ENCODE data around the gene APOE. TPM values are rescaled to one million over a fixed set of nuclear protein-coding genes. Genes with fewer than 3 reads are reported as not detected.
"Not testable (repeated sequence)": the region's sequence is repeated elsewhere in the genome, so short reads cannot be mapped to it uniquely, and the experiment has no call there.

The APOE gene
- total and polyA plus RNA-seq, 4 donors = 80.8 to 1,011 (median 206) TPM

DNA sequence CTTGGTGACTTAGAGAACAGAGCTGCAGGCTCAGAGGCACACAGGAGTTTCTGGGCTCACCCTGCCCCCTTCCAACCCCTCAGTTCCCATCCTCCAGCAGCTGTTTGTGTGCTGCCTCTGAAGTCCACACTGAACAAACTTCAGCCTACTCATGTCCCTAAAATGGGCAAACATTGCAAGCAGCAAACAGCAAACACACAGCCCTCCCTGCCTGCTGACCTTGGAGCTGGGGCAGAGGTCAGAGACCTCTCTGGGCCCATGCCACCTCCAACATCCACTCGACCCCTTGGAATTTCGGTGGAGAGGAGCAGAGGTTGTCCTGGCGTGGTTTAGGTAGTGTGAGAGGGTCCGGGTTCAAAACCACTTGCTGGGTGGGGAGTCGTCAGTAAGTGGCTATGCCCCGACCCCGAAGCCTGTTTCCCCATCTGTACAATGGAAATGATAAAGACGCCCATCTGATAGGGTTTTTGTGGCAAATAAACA, 18.7 kb downstream of the APOE start:
- Histone ChIP-seq H3K9ac (ENCODE audit: insufficient read depth in 1 of 2, low read length in 2 of 2) (peak overlapping the region in 1 of 2 donors; percentile 32), H3K4me1 (ENCODE audit: control insufficient read depth in 5 of 5, insufficient read depth in 5 of 5, low read length in 5 of 5) (peaks cover 0 to 40% (median 14%) of the 10 kb centered on the region in 5 donors), H3K9me3 (ENCODE audit: control insufficient read depth in 4 of 4, insufficient read depth in 3 of 4, low read length in 3 of 4) (no peaks in the 10 kb centered on the region), H3K27me3 (ENCODE audit: control insufficient read depth in 3 of 3, insufficient read depth in 3 of 3, low read length in 2 of 3) (no peaks in the 10 kb centered on the region), H3K4me3 (no peak overlapping the region), H3K27ac (ENCODE audit: low read depth in 1 of 2, low read length in 1 of 2) (peak overlapping the region in 1 of 2 donors; percentile 26), H3K36me3 (ENCODE audit: control insufficient read depth in 4 of 4, insufficient read depth in 4 of 4, low read length in 4 of 4) (no peaks in the 10 kb centered on the region)
- WGBS, 2 donors = 65% methylated on average over 8 of the region's 8 CpGs
- ATAC-seq (ENCODE audit: insufficient read depth, low FRiP score) (no peak), DNase-seq (no peak)
- TF ChIP-seq, protein P1, sequence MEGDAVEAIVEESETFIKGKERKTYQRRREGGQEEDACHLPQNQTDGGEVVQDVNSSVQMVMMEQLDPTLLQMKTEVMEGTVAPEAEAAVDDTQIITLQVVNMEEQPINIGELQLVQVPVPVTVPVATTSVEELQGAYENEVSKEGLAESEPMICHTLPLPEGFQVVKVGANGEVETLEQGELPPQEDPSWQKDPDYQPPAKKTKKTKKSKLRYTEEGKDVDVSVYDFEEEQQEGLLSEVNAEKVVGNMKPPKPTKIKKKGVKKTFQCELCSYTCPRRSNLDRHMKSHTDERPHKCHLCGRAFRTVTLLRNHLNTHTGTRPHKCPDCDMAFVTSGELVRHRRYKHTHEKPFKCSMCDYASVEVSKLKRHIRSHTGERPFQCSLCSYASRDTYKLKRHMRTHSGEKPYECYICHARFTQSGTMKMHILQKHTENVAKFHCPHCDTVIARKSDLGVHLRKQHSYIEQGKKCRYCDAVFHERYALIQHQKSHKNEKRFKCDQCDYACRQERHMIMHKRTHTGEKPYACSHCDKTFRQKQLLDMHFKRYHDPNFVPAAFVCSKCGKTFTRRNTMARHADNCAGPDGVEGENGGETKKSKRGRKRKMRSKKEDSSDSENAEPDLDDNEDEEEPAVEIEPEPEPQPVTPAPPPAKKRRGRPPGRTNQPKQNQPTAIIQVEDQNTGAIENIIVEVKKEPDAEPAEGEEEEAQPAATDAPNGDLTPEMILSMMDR (IDR thresholded peaks at IDR 0.05; ENCODE audit: control extremely low read depth, extremely low read depth) = no peak

DNA sequence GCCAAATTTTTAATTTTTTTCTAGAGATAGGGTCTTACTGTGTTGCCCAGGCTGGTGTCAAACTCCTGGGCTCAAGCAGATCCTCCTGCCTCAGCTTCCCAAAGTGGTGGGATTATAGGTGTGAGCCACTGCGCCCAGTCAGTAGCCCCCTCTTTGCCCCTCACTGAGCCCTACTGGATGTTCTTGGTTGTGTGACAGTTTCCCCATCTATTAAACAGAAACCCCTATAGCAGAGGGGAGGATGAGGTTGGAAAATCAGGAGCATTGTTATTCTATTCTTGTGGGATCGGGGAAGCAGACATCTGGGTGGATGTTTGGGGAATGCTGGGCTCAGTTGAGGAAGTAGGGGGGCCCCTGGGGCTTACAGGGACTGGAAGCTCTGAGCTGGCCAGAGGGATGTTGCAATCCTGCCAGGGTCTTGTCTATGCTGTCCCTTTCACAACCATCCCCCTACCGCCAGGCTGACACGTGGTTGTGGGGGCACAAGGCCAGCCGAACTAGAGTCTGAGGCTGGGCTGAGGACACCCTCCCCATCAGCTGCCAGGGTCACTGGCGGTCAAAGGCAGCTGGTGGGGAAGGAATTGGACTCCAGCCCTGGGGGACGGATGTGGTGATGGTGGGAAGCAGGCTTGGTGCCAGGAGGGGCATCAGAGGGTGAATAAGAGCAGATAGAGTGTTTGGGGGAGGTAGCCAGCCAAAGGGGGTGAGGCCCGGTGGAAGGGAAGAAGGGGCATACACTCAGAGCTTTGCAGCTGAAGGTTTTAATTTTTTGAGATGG, 19.7 kb downstream of the APOE start:
- Histone ChIP-seq H3K36me3 (ENCODE audit: control insufficient read depth in 4 of 4, insufficient read depth in 4 of 4, low read length in 4 of 4) (no peaks in the 10 kb centered on the region), H3K27me3 (ENCODE audit: control insufficient read depth in 3 of 3, insufficient read depth in 3 of 3, low read length in 2 of 3) (no peaks in the 10 kb centered on the region), H3K27ac (ENCODE audit: low read depth in 1 of 2, low read length in 1 of 2) (peak overlapping the region in 1 of 2 donors; percentile 46), H3K4me1 (ENCODE audit: control insufficient read depth in 5 of 5, insufficient read depth in 5 of 5, low read length in 5 of 5) (peaks cover 0 to 40% (median 14%) of the 10 kb centered on the region in 5 donors), H3K9me3 (ENCODE audit: control insufficient read depth in 4 of 4, insufficient read depth in 3 of 4, low read length in 3 of 4) (no peaks in the 10 kb centered on the region), H3K4me3 (no peak overlapping the region), H3K9ac (ENCODE audit: insufficient read depth in 1 of 2, low read length in 2 of 2) (peak overlapping the region in 1 of 2 donors; percentile 51)
- WGBS, 2 donors = 14 to 29% methylated on average over 8 of the region's 8 CpGs
- ATAC-seq (ENCODE audit: insufficient read depth, low FRiP score) (no peak), DNase-seq (peak; percentile 94 to 97 (median 95))
- TF ChIP-seq, protein P1 (IDR thresholded peaks at IDR 0.05; ENCODE audit: control extremely low read depth, extremely low read depth) = no peak

DNA sequence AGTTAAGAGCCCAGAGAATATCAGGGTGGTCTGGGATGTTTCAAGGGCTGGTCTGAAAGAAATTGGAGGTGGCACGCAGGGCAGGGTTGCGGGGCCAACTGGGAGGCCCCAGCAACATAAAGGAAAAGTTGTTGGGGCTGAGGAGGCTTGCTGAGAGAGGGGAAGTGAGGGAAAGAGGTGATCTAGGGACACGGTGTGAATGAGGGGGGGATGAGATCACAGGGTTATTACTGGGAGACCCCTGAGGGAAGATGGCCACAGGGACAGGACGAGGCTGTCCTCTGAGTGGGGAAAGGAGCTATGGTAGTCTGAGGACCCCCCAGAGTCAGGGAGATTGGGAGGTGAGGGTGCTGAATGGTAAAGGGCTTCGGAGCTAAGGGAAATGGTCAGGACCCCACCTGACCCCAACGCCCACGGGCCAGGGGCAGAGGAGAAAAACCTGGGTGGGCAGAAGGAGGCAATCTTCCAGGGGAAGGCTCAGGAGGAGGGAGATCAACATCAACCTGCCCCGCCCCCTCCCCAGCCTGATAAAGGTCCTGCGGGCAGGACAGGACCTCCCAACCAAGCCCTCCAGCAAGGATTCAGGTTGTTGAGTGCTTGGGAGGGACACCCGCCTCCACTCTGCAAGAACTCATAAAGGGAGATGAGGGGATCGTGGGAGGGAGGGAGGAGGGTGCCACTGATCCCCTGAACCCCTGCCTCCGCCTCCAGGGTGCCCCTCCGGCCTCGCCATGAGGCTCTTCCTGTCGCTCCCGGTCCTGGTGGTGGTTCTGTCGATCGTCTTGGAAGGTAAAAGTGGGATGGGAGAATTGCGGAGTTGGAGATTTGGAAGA, 20.9 kb downstream of the APOE start:
- ATAC-seq (ENCODE audit: insufficient read depth, low FRiP score) = peak; percentile 16

DNA sequence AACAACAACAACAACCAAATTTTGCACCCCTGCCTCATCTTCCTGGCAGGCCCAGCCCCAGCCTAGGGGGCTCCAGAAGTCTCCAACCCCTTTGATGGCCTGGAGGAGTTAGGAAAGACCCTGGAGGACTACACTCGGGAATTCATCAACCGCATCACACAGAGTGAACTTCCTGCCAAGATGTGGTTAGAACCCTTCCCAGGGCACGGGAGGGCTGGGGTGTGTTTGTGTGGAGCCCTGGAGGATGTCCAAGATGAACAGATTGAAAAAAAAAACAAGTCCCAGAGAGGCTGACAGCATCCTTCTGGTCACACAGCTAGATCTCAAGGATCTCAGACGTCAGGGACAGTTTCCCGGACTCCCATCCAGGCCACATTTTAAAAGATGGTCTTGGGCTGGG, 22.1 kb downstream of the APOE start:
- no peak overlapping the region for H3K4me3 ChIP-seq
- TF ChIP-seq, protein P1 (IDR thresholded peaks at IDR 0.05; ENCODE audit: control extremely low read depth, extremely low read depth) = no peak
- H3K27me3 ChIP-seq (ENCODE audit: control insufficient read depth in 3 of 3, insufficient read depth in 3 of 3, low read length in 2 of 3) = no peaks in the 10 kb centered on the region
- H3K9me3 ChIP-seq (ENCODE audit: control insufficient read depth in 4 of 4, insufficient read depth in 3 of 4, low read length in 3 of 4) = no peaks in the 10 kb centered on the region
- ATAC-seq (ENCODE audit: insufficient read depth, low FRiP score) (no peak), DNase-seq (peak; percentile 34 to 79 (median 68))
- 40 to 45% methylated on average over 5 of the region's 5 CpGs for WGBS, 2 donors
- peaks cover 0 to 40% (median 14%) of the 10 kb centered on the region in 5 donors for H3K4me1 ChIP-seq (ENCODE audit: control insufficient read depth in 5 of 5, insufficient read depth in 5 of 5, low read length in 5 of 5)
- H3K27ac ChIP-seq (ENCODE audit: low read depth in 1 of 2, low read length in 1 of 2) = no peak overlapping the region
- no peak overlapping the region for H3K9ac ChIP-seq (ENCODE audit: insufficient read depth in 1 of 2, low read length in 2 of 2)
- no peaks in the 10 kb centered on the region for H3K36me3 ChIP-seq (ENCODE audit: control insufficient read depth in 4 of 4, insufficient read depth in 4 of 4, low read length in 4 of 4)

More for the DNA sequence above, 20.9 kb downstream of the APOE start:
- 50% methylated on average over 16 to 18 of the region's 19 CpGs for WGBS, 2 donors
- H3K9me3 ChIP-seq (ENCODE audit: control insufficient read depth in 4 of 4, insufficient read depth in 3 of 4, low read length in 3 of 4); H3K9ac ChIP-seq (ENCODE audit: insufficient read depth in 1 of 2, low read length in 2 of 2); H3K27ac ChIP-seq (ENCODE audit: low read depth in 1 of 2, low read length in 1 of 2); DNase-seq; H3K27me3 ChIP-seq (ENCODE audit: control insufficient read depth in 3 of 3, insufficient read depth in 3 of 3, low read length in 2 of 3); H3K36me3 ChIP-seq (ENCODE audit: control insufficient read depth in 4 of 4, insufficient read depth in 4 of 4, low read length in 4 of 4); H3K4me3 ChIP-seq: not testable (repeated sequence)
- H3K4me1 ChIP-seq (ENCODE audit: control insufficient read depth in 5 of 5, insufficient read depth in 5 of 5, low read length in 5 of 5) = peaks cover 0 to 40% (median 14%) of the 10 kb centered on the region in 5 donors
